Natural killer cell (primary cell): ENCODE results near the gene GPR26. TPM values are rescaled to one million over a fixed set of nuclear protein-coding genes. Genes with fewer than 3 reads are reported as not detected.

Experiments used
- ATAC-seq, 3 donors: fragments of 150-1000 bp in 2 of 3; fragments of 200-7000 bp in 1 of 3; cut with Tn5 transposase; 1 replicate in 1 of 3; 2 replicates in 2 of 3; pipeline ENCODE4 v1.10.0; 2021; ENCODE audit warnings: mild to moderate bottlenecking in 2 of 3, moderate library complexity in 2 of 3
- DNase-seq, 2 donors: peaks; one replicate each; pipeline versions ENCODE4 v3.0.0 to v3.0.0-alpha.2; 2013 to 2021; ENCODE audit warnings: mixed read lengths in 1 of 2
- H3K27ac ChIP-seq: one replicate; pipeline ENCODE4 v1.5.1; 2013; ENCODE audit warnings: mild to moderate bottlenecking, low read length
- H3K27me3 ChIP-seq: one replicate; pipeline ENCODE4 v1.6.1; 2013; ENCODE audit warnings: low read length; ENCODE audit not compliant: control insufficient read depth, insufficient read depth
- H3K36me3 ChIP-seq: one replicate; pipeline ENCODE4 v1.6.1; 2013; ENCODE audit warnings: low read length; ENCODE audit not compliant: control insufficient read depth, insufficient read depth
- H3K4me1 ChIP-seq: one replicate; pipeline ENCODE4 v1.6.1; 2013; ENCODE audit warnings: low read length; ENCODE audit not compliant: control insufficient read depth, insufficient read depth
- H3K4me3 ChIP-seq: one replicate; pipeline ENCODE4 v1.5.1; 2013; ENCODE audit warnings: low read length
- H3K9me3 ChIP-seq: one replicate; pipeline ENCODE4 v1.6.1; 2013; ENCODE audit warnings: low read length; ENCODE audit not compliant: control insufficient read depth, insufficient read depth
- H3K27ac Mint-ChIP-seq, 2 donors: one replicate each; pipeline ENCODE4 v1.8.0; 2022; ENCODE audit warnings: mild to moderate bottlenecking in 2 of 2, mixed read lengths in 2 of 2, moderate library complexity in 1 of 2
- H3K27me3 Mint-ChIP-seq, 2 donors: one replicate each; pipeline ENCODE4 v1.8.0; 2022; ENCODE audit warnings: low read depth in 2 of 2, mixed read lengths in 2 of 2
- H3K36me3 Mint-ChIP-seq: one replicate; pipeline ENCODE4 v1.8.0; 2022; ENCODE audit warnings: mixed read lengths
- H3K4me1 Mint-ChIP-seq, 2 donors: one replicate each; pipeline ENCODE4 v1.8.0; 2022; ENCODE audit warnings: mixed read lengths in 2 of 2
- H3K4me3 Mint-ChIP-seq: one replicate; pipeline ENCODE4 v1.8.0; 2022; ENCODE audit warnings: mild to moderate bottlenecking, moderate library complexity, mixed read lengths
- H3K9me3 Mint-ChIP-seq, 2 donors: one replicate each; pipeline ENCODE4 v1.8.0; 2022; ENCODE audit warnings: mixed read lengths in 2 of 2
- WGBS: methylation state at CpG from one replicate; pipeline ENCODE4 v1.1.7; 2013; ENCODE audit warnings: missing lambda C conversion rate; ENCODE audit not compliant: insufficient coverage; 5-methylcytosine and 5-hydroxymethylcytosine counted together
- intact Hi-C: fragments of 100-400 bp; cut with micrococcal nuclease; formaldehyde crosslinking; loops from one replicate; pipeline ENCODE4 v1.14.2; 2022
- total RNA-seq, 4 donors: library from RNA; stranded (reverse); fragments of 120-200 nt in 1 of 4; gene quantifications; one replicate each; pipeline versions ENCODE4 v1.2.3 to v1.2.4, GENCODE V29; 2013 to 2022
- TF ChIP-seq, protein P1 (sequence below): fragments of 200-600 bp; IDR thresholded peaks from one replicate; pipeline ENCODE4 v1.8.0; 2022; ENCODE audit warnings: antibody characterized with exemption

GPR26 gene
- total RNA-seq, 3 donors from 2014 or later (not counting 1 experiment from before 2014, with no cell fraction given): not detected

DNA sequence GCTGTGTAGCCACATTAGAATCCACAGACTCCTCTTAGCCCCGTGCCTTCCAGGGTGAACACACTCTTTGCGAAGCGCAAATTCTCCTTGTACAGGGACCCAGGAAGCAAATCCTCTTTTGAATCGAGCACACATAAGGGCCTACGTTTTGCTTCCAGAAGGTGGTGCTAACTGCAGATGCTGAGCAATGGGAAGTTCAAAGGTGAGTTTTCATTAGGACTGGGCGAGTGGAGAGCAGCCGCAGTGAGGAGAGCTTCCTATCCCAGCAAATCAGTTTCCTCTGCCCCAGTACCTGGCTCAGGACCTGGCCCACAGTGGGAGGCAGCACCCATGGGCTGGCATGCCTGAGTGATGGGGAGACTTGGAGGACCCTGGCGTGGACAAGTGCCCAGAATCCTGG is 23.5 kb upstream of the GPR26 start:
- H3K27ac ChIP-seq: no peak overlapping the region
- no peaks in the 10 kb centered on the region for H3K9me3 ChIP-seq
- Mint-ChIP-seq H3K27me3 (peaks cover 23 to 52% of the 10 kb centered on the region in 2 donors), H3K4me1 (no peaks in the 10 kb centered on the region), H3K4me3 (no peak overlapping the region), H3K36me3 (no peaks in the 10 kb centered on the region), H3K9me3 (no peaks in the 10 kb centered on the region), H3K27ac (no peak overlapping the region)
- H3K27me3 ChIP-seq: no peaks in the 10 kb centered on the region
- TF ChIP-seq, protein P1, sequence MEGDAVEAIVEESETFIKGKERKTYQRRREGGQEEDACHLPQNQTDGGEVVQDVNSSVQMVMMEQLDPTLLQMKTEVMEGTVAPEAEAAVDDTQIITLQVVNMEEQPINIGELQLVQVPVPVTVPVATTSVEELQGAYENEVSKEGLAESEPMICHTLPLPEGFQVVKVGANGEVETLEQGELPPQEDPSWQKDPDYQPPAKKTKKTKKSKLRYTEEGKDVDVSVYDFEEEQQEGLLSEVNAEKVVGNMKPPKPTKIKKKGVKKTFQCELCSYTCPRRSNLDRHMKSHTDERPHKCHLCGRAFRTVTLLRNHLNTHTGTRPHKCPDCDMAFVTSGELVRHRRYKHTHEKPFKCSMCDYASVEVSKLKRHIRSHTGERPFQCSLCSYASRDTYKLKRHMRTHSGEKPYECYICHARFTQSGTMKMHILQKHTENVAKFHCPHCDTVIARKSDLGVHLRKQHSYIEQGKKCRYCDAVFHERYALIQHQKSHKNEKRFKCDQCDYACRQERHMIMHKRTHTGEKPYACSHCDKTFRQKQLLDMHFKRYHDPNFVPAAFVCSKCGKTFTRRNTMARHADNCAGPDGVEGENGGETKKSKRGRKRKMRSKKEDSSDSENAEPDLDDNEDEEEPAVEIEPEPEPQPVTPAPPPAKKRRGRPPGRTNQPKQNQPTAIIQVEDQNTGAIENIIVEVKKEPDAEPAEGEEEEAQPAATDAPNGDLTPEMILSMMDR: no peak
- intact Hi-C loops: no loop called here
- 64% methylated on average over 8 of the region's 8 CpGs for WGBS
- ATAC-seq: no peak
- no peaks in the 10 kb centered on the region for H3K36me3 ChIP-seq
- H3K4me1 ChIP-seq: no peaks in the 10 kb centered on the region
- no peak for DNase-seq
- no peak overlapping the region for H3K4me3 ChIP-seq

DNA sequence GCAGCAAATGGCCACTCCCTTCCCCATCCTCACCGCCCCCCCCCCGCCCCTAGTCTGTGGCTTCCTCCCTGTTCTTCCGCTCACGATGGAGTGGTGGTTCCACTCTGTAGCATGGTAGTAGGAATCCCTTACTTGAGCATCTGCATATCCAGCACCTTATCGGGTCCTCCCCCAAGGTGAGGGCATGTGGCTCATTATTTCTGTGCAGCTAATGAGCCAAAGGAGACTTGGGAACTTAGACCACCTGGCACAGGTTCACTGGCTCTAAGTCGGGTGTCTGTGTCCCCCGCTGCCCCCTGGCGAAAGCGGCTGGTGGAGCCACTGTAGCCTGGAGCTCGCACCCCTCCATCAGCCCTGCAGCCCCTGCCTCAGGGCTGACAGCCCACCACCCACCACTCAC is 22.8 kb upstream of the GPR26 start:
- Mint-ChIP-seq H3K36me3 (no peaks in the 10 kb centered on the region), H3K4me1 (no peaks in the 10 kb centered on the region), H3K27ac (no peak overlapping the region), H3K27me3 (peaks cover 23 to 57% of the 10 kb centered on the region in 2 donors), H3K4me3 (no peak overlapping the region), H3K9me3 (no peaks in the 10 kb centered on the region)
- Histone ChIP-seq H3K27ac (no peak overlapping the region), H3K4me1 (no peaks in the 10 kb centered on the region), H3K4me3 (no peak overlapping the region), H3K9me3 (no peaks in the 10 kb centered on the region), H3K36me3 (no peaks in the 10 kb centered on the region), H3K27me3 (no peaks in the 10 kb centered on the region)
- no peak for ATAC-seq
- intact Hi-C loops: no loop called here
- DNase-seq: no peak
- 73% methylated on average over 7 of the region's 10 CpGs for WGBS
- TF ChIP-seq, protein P1: no peak

DNA sequence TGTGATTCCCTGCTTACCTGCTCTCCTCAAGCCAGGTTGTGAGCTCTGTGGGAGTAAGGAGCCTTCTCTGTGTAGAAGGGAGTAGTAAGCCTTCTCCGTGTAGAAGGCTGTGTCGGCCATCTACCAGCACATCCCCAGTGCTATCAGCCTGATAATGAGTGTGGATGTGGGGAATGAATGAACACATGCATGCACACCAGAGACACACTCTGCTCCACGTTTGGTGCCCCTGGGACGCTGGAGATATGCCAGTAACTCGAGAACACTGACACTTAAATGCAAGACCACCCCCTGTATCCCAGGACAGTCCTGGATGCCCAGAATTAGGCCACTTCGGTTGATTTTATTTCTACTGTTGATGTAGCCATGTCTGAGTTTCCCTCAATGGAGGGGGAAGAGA is 21.1 kb upstream of the GPR26 start:
- TF ChIP-seq, protein P1: no peak
- Mint-ChIP-seq H3K4me1 (no peaks in the 10 kb centered on the region), H3K27ac (no peak overlapping the region), H3K4me3 (no peak overlapping the region), H3K27me3 (peaks cover 20 to 47% of the 10 kb centered on the region in 2 donors), H3K9me3 (no peaks in the 10 kb centered on the region), H3K36me3 (no peaks in the 10 kb centered on the region)
- DNase-seq: no peak
- ATAC-seq: no peak
- no peaks in the 10 kb centered on the region for H3K4me1 ChIP-seq
- intact Hi-C loops: no loop called here
- no peaks in the 10 kb centered on the region for H3K27me3 ChIP-seq
- H3K36me3 ChIP-seq: no peaks in the 10 kb centered on the region
- WGBS: 65% methylated on average over 6 of the region's 6 CpGs
- H3K4me3 ChIP-seq: no peak overlapping the region
- no peaks in the 10 kb centered on the region for H3K9me3 ChIP-seq
- no peak overlapping the region for H3K27ac ChIP-seq

DNA sequence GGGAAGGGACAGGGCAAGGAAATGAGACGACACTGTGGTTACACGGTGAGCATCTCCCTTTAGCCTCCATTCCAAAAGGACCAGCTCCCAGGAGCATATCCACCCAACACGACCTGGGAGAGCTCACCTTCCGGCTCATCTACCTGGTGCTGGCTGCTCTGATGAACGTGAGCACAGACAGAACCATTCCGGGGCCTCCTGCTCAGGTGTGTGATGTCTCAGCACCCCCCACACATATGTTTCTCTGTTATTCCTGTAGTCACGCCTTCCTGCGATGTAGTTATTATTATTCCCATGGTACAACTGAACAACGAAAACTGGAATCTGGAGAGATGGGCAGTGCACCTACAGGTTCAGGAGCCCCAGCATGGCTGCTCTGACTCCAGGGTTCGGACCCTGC is 20.5 kb upstream of the GPR26 start:
- WGBS: 78% methylated on average over 10 of the region's 10 CpGs
- ATAC-seq (no peak), DNase-seq (no peak)
- Histone ChIP-seq H3K27ac (no peak overlapping the region), H3K27me3 (no peaks in the 10 kb centered on the region), H3K9me3 (no peaks in the 10 kb centered on the region), H3K4me1 (no peaks in the 10 kb centered on the region), H3K36me3 (no peaks in the 10 kb centered on the region), H3K4me3 (no peak overlapping the region)
- Mint-ChIP-seq H3K36me3 (no peaks in the 10 kb centered on the region), H3K9me3 (no peaks in the 10 kb centered on the region), H3K4me3 (no peak overlapping the region), H3K4me1 (no peaks in the 10 kb centered on the region), H3K27me3 (peaks cover 17 to 41% of the 10 kb centered on the region in 2 donors), H3K27ac (no peak overlapping the region)
- intact Hi-C loops: no loop called here
- TF ChIP-seq, protein P1: no peak
